ENCODE measurements around the gene ZER1. TPM values are rescaled to one million over a fixed set of nuclear protein-coding genes. Genes with fewer than 3 reads are reported as not detected.

ZER1 gene
- total RNA-seq, 2 experiments from 2014 or later, result 14.9 to 17.8 TPM

DNA sequence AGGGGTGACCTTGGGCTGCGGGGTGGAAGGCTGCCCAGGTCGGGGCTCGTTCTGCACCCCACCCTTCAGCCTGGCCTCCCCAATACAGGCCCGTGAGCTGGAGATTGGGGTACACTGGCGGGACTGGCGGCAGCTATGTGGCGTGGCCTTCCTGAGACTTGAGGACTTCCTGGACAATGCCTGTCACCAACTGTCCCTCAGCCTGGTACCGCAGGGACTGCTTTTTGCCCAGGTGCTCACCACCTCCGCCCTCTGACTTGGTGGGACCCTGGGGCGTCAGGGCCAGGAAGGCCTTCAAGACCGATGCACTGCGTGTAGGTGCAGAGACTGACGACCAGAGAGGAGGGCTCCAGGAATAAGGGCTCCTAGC is 58.3 kb downstream of the ZER1 start:
- ChIA-PET CTCF (no interaction called here), POLR2A (interaction anchor here (2.0 kb wide), 1 partner anchor 11 kb away, joined by 10 read pairs; the partner anchor contains the start of gene ZDHHC12)
- H3K27me3 Mint-ChIP-seq, result no peaks in the 10 kb centered on the region
- no peaks in the 10 kb centered on the region for H3K4me1 Mint-ChIP-seq (ENCODE audit: low read depth)
- ATAC-seq (no peak), DNase-seq (no peak)
- H3K27ac Mint-ChIP-seq, result no peak overlapping the region
- H3K9me3 Mint-ChIP-seq, result no peaks in the 10 kb centered on the region
- intact Hi-C loops (cut with micrococcal nuclease), result no loop called here
- TF ChIP-seq, protein P1, sequence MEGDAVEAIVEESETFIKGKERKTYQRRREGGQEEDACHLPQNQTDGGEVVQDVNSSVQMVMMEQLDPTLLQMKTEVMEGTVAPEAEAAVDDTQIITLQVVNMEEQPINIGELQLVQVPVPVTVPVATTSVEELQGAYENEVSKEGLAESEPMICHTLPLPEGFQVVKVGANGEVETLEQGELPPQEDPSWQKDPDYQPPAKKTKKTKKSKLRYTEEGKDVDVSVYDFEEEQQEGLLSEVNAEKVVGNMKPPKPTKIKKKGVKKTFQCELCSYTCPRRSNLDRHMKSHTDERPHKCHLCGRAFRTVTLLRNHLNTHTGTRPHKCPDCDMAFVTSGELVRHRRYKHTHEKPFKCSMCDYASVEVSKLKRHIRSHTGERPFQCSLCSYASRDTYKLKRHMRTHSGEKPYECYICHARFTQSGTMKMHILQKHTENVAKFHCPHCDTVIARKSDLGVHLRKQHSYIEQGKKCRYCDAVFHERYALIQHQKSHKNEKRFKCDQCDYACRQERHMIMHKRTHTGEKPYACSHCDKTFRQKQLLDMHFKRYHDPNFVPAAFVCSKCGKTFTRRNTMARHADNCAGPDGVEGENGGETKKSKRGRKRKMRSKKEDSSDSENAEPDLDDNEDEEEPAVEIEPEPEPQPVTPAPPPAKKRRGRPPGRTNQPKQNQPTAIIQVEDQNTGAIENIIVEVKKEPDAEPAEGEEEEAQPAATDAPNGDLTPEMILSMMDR (IDR thresholded peaks at IDR 0.05), result no peak
- H3K4me3 Mint-ChIP-seq, result no peak overlapping the region
- H3K36me3 Mint-ChIP-seq (ENCODE audit: low read depth), result no peaks in the 10 kb centered on the region

DNA sequence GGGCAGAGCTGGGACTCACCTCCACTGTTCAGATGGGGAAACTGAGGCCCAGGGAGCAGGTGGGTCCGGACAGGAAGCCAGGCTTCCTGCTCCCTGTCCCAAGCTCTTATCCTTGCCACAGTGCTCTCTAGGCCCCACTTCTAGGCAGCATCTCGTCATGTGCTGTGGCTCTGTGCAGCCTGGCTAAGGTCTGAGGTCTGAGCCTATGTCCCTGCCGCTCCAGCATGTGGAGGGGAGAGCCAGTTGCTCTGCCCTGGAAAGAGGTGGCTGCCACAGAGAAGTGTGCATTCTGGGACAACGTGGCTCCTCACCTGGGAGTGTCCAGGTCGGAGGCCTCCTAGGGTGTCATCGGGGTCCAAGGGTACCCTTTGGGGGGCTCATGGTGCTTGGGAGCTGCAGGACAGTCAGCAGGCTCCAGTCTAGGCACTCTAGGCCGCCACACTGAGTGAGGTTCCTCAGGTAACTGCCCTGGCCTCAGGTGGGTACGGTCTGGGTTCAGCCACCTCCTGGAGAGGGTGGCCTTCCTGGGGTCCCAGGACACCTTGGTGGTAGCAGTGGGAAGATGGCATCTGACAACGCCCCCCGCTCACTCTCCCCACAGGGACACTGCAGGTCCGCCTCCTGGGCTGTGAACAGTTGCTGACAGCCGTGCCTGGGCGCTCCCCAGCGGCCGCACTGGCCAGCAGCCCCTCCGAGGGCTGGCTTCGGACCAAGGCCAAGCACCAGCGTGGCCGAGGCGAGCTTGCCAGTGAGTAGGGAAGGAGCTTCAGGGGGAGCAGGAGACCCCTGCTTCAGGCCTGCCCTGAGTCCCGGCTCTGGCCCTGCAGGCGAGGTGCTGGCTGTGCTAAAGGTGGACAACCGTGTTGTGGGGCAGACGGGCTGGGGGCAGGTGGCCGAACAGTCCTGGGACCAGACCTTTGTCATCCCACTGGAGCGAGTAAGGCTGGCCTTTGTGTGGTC is 59.0 kb downstream of the ZER1 start:
- Mint-ChIP-seq H3K9me3 (no peaks in the 10 kb centered on the region), H3K27ac (no peak overlapping the region), H3K4me3 (no peak overlapping the region), H3K4me1 (ENCODE audit: low read depth) (no peaks in the 10 kb centered on the region), H3K36me3 (ENCODE audit: low read depth) (no peaks in the 10 kb centered on the region), H3K27me3 (no peaks in the 10 kb centered on the region)
- no peak for ATAC-seq
- intact Hi-C loops (cut with micrococcal nuclease), result no loop called here
- ChIA-PET CTCF (interaction anchor here (0.8 kb wide), 1 partner anchor 11 kb away, joined by 3 read pairs; the partner anchor contains the start of gene PKN3), POLR2A (interaction anchor here (1.1 kb wide), 1 partner anchor 15 kb away, joined by 5 read pairs; no protein-coding TSS in a partner anchor)
- DNase-seq, result no peak
- TF ChIP-seq, protein P1 (IDR thresholded peaks at IDR 0.05), result no peak

DNA sequence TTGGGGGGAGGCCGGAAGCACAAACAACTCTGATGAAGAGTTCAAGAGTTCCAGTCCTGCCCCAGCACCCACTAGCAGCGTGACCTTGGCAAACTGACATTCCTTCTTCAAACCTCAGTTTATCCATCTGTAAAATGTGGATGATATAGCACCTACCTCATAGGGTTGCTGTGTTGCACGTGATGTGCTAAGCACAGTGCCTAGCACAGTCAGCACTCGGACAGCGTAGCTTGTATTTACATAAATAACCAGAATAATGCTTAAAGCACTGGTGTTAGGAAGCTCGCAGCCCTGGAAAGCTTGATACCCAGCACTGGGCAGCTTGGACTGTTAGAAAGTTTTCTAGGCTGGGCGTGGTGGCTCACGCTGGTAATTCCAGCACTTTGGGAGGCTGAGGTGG is 64.3 kb downstream of the ZER1 start:
- ATAC-seq, result no peak
- CTCF ChIA-PET, result interaction anchor here (0.9 kb wide), 1 partner anchor 17 kb away, joined by 3 read pairs; the partner anchor contains the start of gene ZDHHC12
- no peak overlapping the region for H3K4me3 Mint-ChIP-seq
- no peaks in the 10 kb centered on the region for H3K9me3 Mint-ChIP-seq
- DNase-seq, result no peak
- peaks cover 5% of the 10 kb centered on the region for H3K4me1 Mint-ChIP-seq (ENCODE audit: low read depth)
- intact Hi-C loops (cut with micrococcal nuclease), result no loop called here
- H3K27ac Mint-ChIP-seq, result no peak overlapping the region
- POLR2A ChIA-PET, result interaction anchor here (0.9 to 1.3 kb wide), 2 partner anchors 16 to 103 kb away, joined by 3 read pairs; partner anchors contain the start of gene ZDHHC12
- TF ChIP-seq, protein P1 (IDR thresholded peaks at IDR 0.05), result no peak
- no peaks in the 10 kb centered on the region for H3K36me3 Mint-ChIP-seq (ENCODE audit: low read depth)
- H3K27me3 Mint-ChIP-seq, result no peaks in the 10 kb centered on the region

DNA sequence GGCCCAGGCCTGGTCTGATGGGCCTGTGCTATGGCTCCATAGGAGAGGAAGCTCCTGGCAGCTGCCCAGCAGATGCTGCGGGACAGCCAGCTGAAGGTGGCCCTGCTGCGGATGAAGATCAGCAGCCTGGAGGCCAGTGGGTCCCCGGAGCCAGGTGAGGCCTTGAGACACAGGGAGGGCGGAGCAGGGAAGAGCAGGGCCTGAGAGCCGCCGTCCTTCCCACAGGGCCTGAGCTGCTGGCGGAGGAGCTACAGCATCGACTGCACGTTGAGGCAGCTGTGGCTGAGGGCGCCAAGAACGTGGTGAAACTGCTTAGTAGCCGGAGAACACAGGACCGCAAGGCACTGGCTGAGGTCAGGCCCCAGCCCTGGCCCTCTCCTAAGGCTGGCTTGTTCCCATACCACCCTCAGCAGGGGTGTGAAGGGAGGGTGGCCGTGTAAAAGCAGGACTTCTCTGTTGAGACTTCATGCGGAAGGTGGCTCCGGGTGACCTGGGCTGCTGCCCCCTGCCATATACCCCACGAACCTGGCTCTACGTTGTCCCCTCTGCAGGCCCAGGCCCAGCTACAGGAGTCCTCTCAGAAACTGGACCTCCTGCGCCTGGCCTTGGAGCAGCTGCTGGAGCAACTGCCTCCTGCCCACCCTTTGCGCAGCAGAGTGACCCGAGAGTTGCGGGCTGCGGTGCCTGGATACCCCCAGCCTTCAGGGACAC is 64.9 kb downstream of the ZER1 start:
- Mint-ChIP-seq H3K27ac (no peak overlapping the region), H3K9me3 (no peaks in the 10 kb centered on the region), H3K36me3 (ENCODE audit: low read depth) (no peaks in the 10 kb centered on the region), H3K27me3 (no peaks in the 10 kb centered on the region), H3K4me1 (ENCODE audit: low read depth) (peaks cover 5% of the 10 kb centered on the region), H3K4me3 (no peak overlapping the region)
- ATAC-seq (no peak), DNase-seq (no peak)
- ChIA-PET POLR2A (interaction anchor here (0.6 to 1.3 kb wide), 5 partner anchors 9 to 983 kb away, joined by 3 to 5 read pairs (median 3); partner anchors contain the start of gene ZDHHC12), CTCF (interaction anchor here (0.9 to 1.5 kb wide), 3 partner anchors 9 to 26 kb away, joined by 3 read pairs; partner anchors contain the start of gene ZDHHC12)
- intact Hi-C loops (cut with micrococcal nuclease), result no loop called here
- TF ChIP-seq, protein P1 (IDR thresholded peaks at IDR 0.05), result no peak
